B cell (primary cell): ENCODE data around the gene KCNJ6. TPM values are rescaled to one million over a fixed set of nuclear protein-coding genes. Genes with fewer than 3 reads are reported as not detected.

Experiments
- ATAC-seq: fragments of 200-7000 bp; cut with Tn5 transposase; one replicate; pipeline ENCODE4 v1.10.0; 2021; ENCODE audit warnings: low read depth, mild to moderate bottlenecking, moderate number of reproducible peaks, moderate library complexity
- CTCF ChIA-PET: fragments of 350-600 bp; sonication (Branson Sonifier 250); formaldehyde crosslinking; loops from one replicate; lab custom pipeline; 2021; ENCODE audit warnings: antibody characterized with exemption, inconsistent platforms; lab: Charles Lee
- POLR2A ChIA-PET: fragments of 350-600 bp; sonication (Branson Sonifier 250); formaldehyde crosslinking; loops from one replicate; lab custom pipeline; 2021; ENCODE audit warnings: antibody characterized with exemption; lab: Charles Lee
- DNase-seq: peaks from one replicate; pipeline ENCODE4 v3.0.0; 2013
- H2AFZ ChIP-seq: 2 replicates; pipeline ENCODE4 v1.6.1; 2012; ENCODE audit warnings: mild to moderate bottlenecking, low read depth, low read length; ENCODE audit not compliant: insufficient read depth, poor library complexity, severe bottlenecking
- H3K27ac ChIP-seq, 2 donors: 1 replicate in 1 of 2; 2 replicates in 1 of 2; pipeline ENCODE4 v1.5.1; 2012 to 2013; ENCODE audit warnings: low read length in 2 of 2, mild to moderate bottlenecking in 2 of 2, moderate library complexity in 1 of 2
- H3K27me3 ChIP-seq, 4 experiments: fragments of 200-600 bp in 1 of 4; sonication (generic) in 1 of 4; replicated peaks in 1 of 4; 1 replicate in 2 of 4; 2 replicates in 2 of 4; pipeline versions ENCODE4 v1.6.1 to v1.7.0; 2013 to 2016; ENCODE audit warnings: low read length in 3 of 4, mild to moderate bottlenecking in 2 of 4, mixed read lengths in 1 of 4, moderate library complexity in 1 of 4; ENCODE audit not compliant: insufficient read depth in 4 of 4, control insufficient read depth in 3 of 4; ENCODE audit errors: control extremely low read depth in 1 of 4
- H3K36me3 ChIP-seq, 2 experiments: replicated peaks in 1 of 2; 1 replicate in 1 of 2; 2 replicates in 1 of 2; pipeline versions ENCODE4 v1.6.1 to v1.7.1; 2013; ENCODE audit warnings: low read length in 1 of 2; ENCODE audit not compliant: insufficient read depth in 2 of 2, control insufficient read depth in 1 of 2; ENCODE audit errors: control extremely low read depth in 1 of 2, extremely low read depth in 1 of 2
- H3K4me1 ChIP-seq, 2 donors: fragments of 200-600 bp in 1 of 2; sonication (generic) in 1 of 2; 1 replicate in 1 of 2; 2 replicates in 1 of 2; pipeline versions ENCODE4 v1.5.1 to v1.6.1; 2013 to 2017; ENCODE audit warnings: low read length in 2 of 2; ENCODE audit not compliant: control insufficient read depth in 2 of 2, insufficient read depth in 2 of 2
- H3K4me2 ChIP-seq: replicated peaks from 2 replicates; pipeline ENCODE3; 2012; ENCODE audit warnings: mild to moderate bottlenecking, low read depth, low read length; ENCODE audit not compliant: poor library complexity, severe bottlenecking
- H3K4me3 ChIP-seq, 5 experiments: fragments of 200-600 bp in 1 of 5; sonication (generic) in 1 of 5; 1 replicate in 3 of 5; 2 replicates in 2 of 5; pipeline versions ENCODE4 v1.5.1 to v1.7.0; 2011 to 2016; ENCODE audit warnings: low read length in 4 of 5, mild to moderate bottlenecking in 4 of 5, low read depth in 2 of 5, control low read depth in 1 of 5, moderate library complexity in 1 of 5; ENCODE audit not compliant: insufficient read depth in 1 of 5; ENCODE audit errors: control extremely low read depth in 1 of 5, extremely low read depth in 1 of 5
- H3K79me2 ChIP-seq: fragments of 200-600 bp; sonication (generic); one replicate; pipeline ENCODE4 v1.6.0; 2016; ENCODE audit warnings: low read length; ENCODE audit not compliant: control insufficient read depth, insufficient read depth
- H3K9ac ChIP-seq: fragments of 200-600 bp; sonication (generic); 2 replicates; pipeline ENCODE4 v1.6.1; 2017; ENCODE audit warnings: mild to moderate bottlenecking, low read length, moderate library complexity
- H3K9me3 ChIP-seq, 3 donors: one replicate each; pipeline versions ENCODE4 v1.6.1 to v1.7.1; 2013; ENCODE audit warnings: low read length in 2 of 3; ENCODE audit not compliant: control insufficient read depth in 2 of 3, insufficient read depth in 1 of 3; ENCODE audit errors: control extremely low read depth in 1 of 3
- H4K20me1 ChIP-seq: 2 replicates; pipeline ENCODE4 v1.6.0; 2012; ENCODE audit warnings: mild to moderate bottlenecking, low read length; ENCODE audit not compliant: insufficient read depth, control insufficient read depth, poor library complexity, severe bottlenecking
- H3K27ac Mint-ChIP-seq: one replicate; pipeline ENCODE4 v1.8.0; 2021; ENCODE audit warnings: mixed read lengths
- H3K27me3 Mint-ChIP-seq: one replicate; pipeline ENCODE4 v1.8.0; 2021; ENCODE audit warnings: mixed read lengths
- H3K4me1 Mint-ChIP-seq: one replicate; pipeline ENCODE4 v1.8.0; 2021; ENCODE audit warnings: mixed read lengths
- H3K4me3 Mint-ChIP-seq: one replicate; pipeline ENCODE4 v1.8.0; 2021; ENCODE audit warnings: mixed read lengths
- H3K9me3 Mint-ChIP-seq: one replicate; pipeline ENCODE4 v1.8.0; 2022; ENCODE audit warnings: mixed read lengths; ENCODE audit not compliant: insufficient read depth
- CTCF ChIP-seq: fragments of 200-600 bp; IDR thresholded peaks from one replicate; pipeline ENCODE4 v1.8.0; 2022; ENCODE audit warnings: antibody characterized with exemption, mild to moderate bottlenecking
- EZH2 ChIP-seq: IDR thresholded peaks from 2 replicates; pipeline ENCODE4 v1.6.1; 2012; ENCODE audit warnings: borderline replicate concordance, low read depth, mild to moderate bottlenecking, moderate library complexity, low read length; ENCODE audit not compliant: insufficient read depth, poor library complexity, severe bottlenecking
- WGBS: methylation state at CpG from one replicate; pipeline ENCODE4 v1.1.5; 2013; ENCODE audit warnings: missing lambda C conversion rate; ENCODE audit not compliant: insufficient coverage; 5-methylcytosine and 5-hydroxymethylcytosine counted together
- intact Hi-C: fragments of 100-400 bp; cut with micrococcal nuclease; formaldehyde crosslinking; loops from one replicate; pipeline ENCODE4 v1.10.0; 2022
- polyA plus RNA-seq: library from polyadenylated mRNA; depleted of rRNA; stranded (reverse); fragments of >200 nt; gene quantifications from 2 replicates; pipeline ENCODE4 v1.2.3, GENCODE V29; 2012
- total RNA-seq, 2 donors: library from RNA; stranded (reverse); fragments of 120-200 nt in 1 of 2; gene quantifications; 1 replicate in 1 of 2; 2 replicates in 1 of 2; pipeline versions ENCODE4 v1.2.3 to v1.2.4, GENCODE V29; 2013 to 2022

The KCNJ6 gene
- total and polyA plus RNA-seq, 2 donors (not counting 1 experiment from before 2014, with no cell fraction given) = not detected

- peaks cover 13% of the 10 kb centered on the region for H3K27me3 Mint-ChIP-seq
- CTCF ChIA-PET = interaction anchor here (0.6 kb wide), 1 partner anchor 484 kb away, joined by 3 read pairs; no protein-coding TSS in a partner anchor
- no peaks in the 10 kb centered on the region for H3K27me3 ChIP-seq
These were observed 350.6 kb downstream of the KCNJ6 start for GRCh38 chr21:37565530-37566223.

More at GRCh38 chr21:37565530-37566223, 350.6 kb downstream of the KCNJ6 start:
- Histone ChIP-seq H3K36me3 (no peaks in the 10 kb centered on the region), H3K4me3 (no peak overlapping the region), H2AFZ (peak overlapping the region; percentile 7), H3K4me1 (peaks cover 10 to 19% of the 10 kb centered on the region in 2 donors), H4K20me1 (no peaks in the 10 kb centered on the region), H3K9me3 (peaks cover 0 to 4% (median 0%) of the 10 kb centered on the region in 3 donors), H3K27ac (no peak overlapping the region), H3K4me2 (no peak overlapping the region), H3K79me2 (peaks cover 5% of the 10 kb centered on the region), H3K9ac (no peak overlapping the region)
- no peak for ATAC-seq
- Mint-ChIP-seq H3K4me3 (no peak overlapping the region), H3K9me3 (no peaks in the 10 kb centered on the region), H3K27ac (no peak overlapping the region), H3K4me1 (peaks cover 18% of the 10 kb centered on the region)
- POLR2A ChIA-PET = no interaction called here
- no peak for DNase-seq
- TF ChIP-seq EZH2 (no peak), CTCF (no peak)
- intact Hi-C loops = loop anchor here (2.0 to 10.0 kb wide), 2 partner anchors 51 to 307 kb away; no protein-coding TSS in a partner anchor
- WGBS = 45% methylated on average over 4 of the region's 14 CpGs
